SK-N-SH treated with all-trans-retinoic acid at 6 μM for 48 hours (cell line): ENCODE data around the gene TRIM13.

Experiments used
- ATAC-seq: fragments of 200-7000 bp; cut with Tn5 transposase; 3 replicates; pipeline ENCODE4 v1.9.1; 2020; ENCODE audit warnings: mild to moderate bottlenecking, moderate library complexity
- ARNTL ChIP-seq: fragments of 450-650 bp; formaldehyde crosslinking; IDR thresholded peaks from 2 replicates; pipeline ENCODE4 v1.5.0; 2020; ENCODE audit warnings: low read depth, mild to moderate bottlenecking, moderate library complexity, borderline replicate concordance
- BACH2 ChIP-seq: fragments of 250-450 bp; sonication (Bioruptor Pico); IDR thresholded peaks from 2 replicates; pipeline ENCODE4 v1.9.0; 2021; ENCODE audit warnings: mild to moderate bottlenecking, borderline replicate concordance
- CREB5 ChIP-seq: fragments of 250-450 bp; sonication (Bioruptor Pico); IDR thresholded peaks from 2 replicates; pipeline ENCODE4 v1.5.1; 2020; ENCODE audit warnings: low read depth, mild to moderate bottlenecking, moderate library complexity
- CSDC2 ChIP-seq: fragments of 250-450 bp; sonication (Bioruptor Pico); IDR thresholded peaks from 2 replicates; pipeline ENCODE4 v1.5.0; 2020; ENCODE audit warnings: mild to moderate bottlenecking, moderate library complexity
- CSRNP3 ChIP-seq: fragments of 250-450 bp; sonication (Bioruptor Pico); IDR thresholded peaks from 2 replicates; pipeline ENCODE4 v1.5.1; 2021; ENCODE audit warnings: mild to moderate bottlenecking, moderate library complexity
- ESRRG ChIP-seq: fragments of 250-450 bp; sonication (Bioruptor Pico); IDR thresholded peaks from 2 replicates; pipeline ENCODE4 v1.6.1; 2021; ENCODE audit warnings: mild to moderate bottlenecking
- GLIS3 ChIP-seq: fragments of 250-450 bp; sonication (Bioruptor Pico); IDR thresholded peaks from 2 replicates; pipeline ENCODE4 v1.5.0; 2020; ENCODE audit warnings: mild to moderate bottlenecking, moderate library complexity
- PATZ1 ChIP-seq: fragments of 250-450 bp; sonication (Bioruptor Pico); IDR thresholded peaks from 2 replicates; pipeline ENCODE4 v1.8.0; 2020; ENCODE audit warnings: mild to moderate bottlenecking, moderate library complexity, borderline replicate concordance
- POU6F1 ChIP-seq: fragments of 250-450 bp; sonication (Bioruptor Pico); IDR thresholded peaks from 2 replicates; pipeline ENCODE4 v1.8.0; 2021; ENCODE audit warnings: low read depth, mild to moderate bottlenecking, moderate library complexity, borderline replicate concordance
- PPARA ChIP-seq: fragments of 250-450 bp; sonication (Bioruptor Pico); IDR thresholded peaks from 2 replicates; pipeline ENCODE4 v1.5.0; 2020; ENCODE audit warnings: mild to moderate bottlenecking, borderline replicate concordance
- RARB ChIP-seq: fragments of 250-450 bp; sonication (Bioruptor Pico); IDR thresholded peaks from 2 replicates; pipeline ENCODE4 v1.8.0; 2021; ENCODE audit warnings: mild to moderate bottlenecking, moderate library complexity
- SNAI2 ChIP-seq: fragments of 250-450 bp; sonication (Bioruptor Pico); IDR thresholded peaks from 2 replicates; pipeline ENCODE4 v1.5.0; 2020; ENCODE audit warnings: mild to moderate bottlenecking, moderate library complexity
- TCF4 ChIP-seq: fragments of 250-450 bp; sonication (Bioruptor Pico); IDR thresholded peaks from 2 replicates; pipeline ENCODE4 v1.8.0; 2021; ENCODE audit warnings: mild to moderate bottlenecking, moderate library complexity, borderline replicate concordance
- TOX ChIP-seq: fragments of 250-450 bp; sonication (Bioruptor Pico); IDR thresholded peaks from 2 replicates; pipeline ENCODE4 v1.8.0; 2021; ENCODE audit warnings: mild to moderate bottlenecking, moderate library complexity, borderline replicate concordance
- TSHZ2 ChIP-seq: fragments of 250-450 bp; sonication (Bioruptor Pico); IDR thresholded peaks from 2 replicates; pipeline ENCODE4 v1.5.0; 2020; ENCODE audit warnings: mild to moderate bottlenecking, moderate library complexity
- ZFP3 ChIP-seq: fragments of 250-450 bp; sonication (Bioruptor Pico); IDR thresholded peaks from 2 replicates; pipeline ENCODE4 v1.5.0; 2020; ENCODE audit warnings: mild to moderate bottlenecking, moderate library complexity
- ZFP30 ChIP-seq: fragments of 450-650 bp; formaldehyde crosslinking; IDR thresholded peaks from 2 replicates; pipeline ENCODE4 v1.5.0; 2022; ENCODE audit warnings: mild to moderate bottlenecking, moderate library complexity
- ZNF70 ChIP-seq: fragments of 450-650 bp; formaldehyde crosslinking; IDR thresholded peaks from 2 replicates; pipeline ENCODE4 v1.5.0; 2020; ENCODE audit warnings: mild to moderate bottlenecking, moderate library complexity
- ZNF8 ChIP-seq: fragments of 450-650 bp; formaldehyde crosslinking; IDR thresholded peaks from 2 replicates; pipeline ENCODE4 v1.5.0; 2020; ENCODE audit warnings: mild to moderate bottlenecking, moderate library complexity

TRIM13 gene

GRCh38 chr13:50006426-50007135, 9.7 kb downstream of the TRIM13 start:
- ATAC-seq = no peak
- TF ChIP-seq ZNF70 (CRISPR knock-in tag) = no peak
- TF ChIP-seq CSRNP3 = no peak
- TF ChIP-seq SNAI2 (CRISPR knock-in tag) = no peak
- TF ChIP-seq CREB5 = no peak
- TF ChIP-seq ZFP30 (CRISPR knock-in tag) = no peak
- TF ChIP-seq POU6F1 (CRISPR knock-in tag) = no peak
- no peak for TF ChIP-seq ZNF8
- no peak for TF ChIP-seq ESRRG (CRISPR knock-in tag)
- no peak for TF ChIP-seq TCF4 (CRISPR knock-in tag)
- no peak for TF ChIP-seq CSDC2 (CRISPR knock-in tag)
- no peak for TF ChIP-seq BACH2 (CRISPR knock-in tag)
- TF ChIP-seq RARB (CRISPR knock-in tag) = no peak
- TF ChIP-seq GLIS3 = no peak
- TF ChIP-seq, all 23 proteins: peak for 0

- no peak for ATAC-seq
- no peak for TF ChIP-seq RARB (CRISPR knock-in tag)
- no peak for TF ChIP-seq CSDC2 (CRISPR knock-in tag)
- no peak for TF ChIP-seq PPARA
- no peak for TF ChIP-seq SNAI2 (CRISPR knock-in tag)
- TF ChIP-seq BACH2 (CRISPR knock-in tag) = no peak
Measured at GRCh38 chr13:50011461-50011860, 14.6 kb downstream of the TRIM13 start.

GRCh38 chr13:50012396-50013169, 15.7 kb downstream of the TRIM13 start:
- ATAC-seq = no peak
- no peak for TF ChIP-seq PATZ1 (CRISPR knock-in tag)
- no peak for TF ChIP-seq ZFP3 (CRISPR knock-in tag)
- TF ChIP-seq PPARA = no peak
- no peak for TF ChIP-seq ARNTL (CRISPR knock-in tag)
- no peak for TF ChIP-seq TSHZ2 (CRISPR knock-in tag)
- TF ChIP-seq GLIS3 = no peak
- TF ChIP-seq TOX (CRISPR knock-in tag) = no peak
- TF ChIP-seq ZNF70 (CRISPR knock-in tag) = no peak
- no peak for TF ChIP-seq CREB5
- TF ChIP-seq CSDC2 (CRISPR knock-in tag) = no peak
- TF ChIP-seq ESRRG (CRISPR knock-in tag) = no peak
- TF ChIP-seq BACH2 (CRISPR knock-in tag) = no peak
